Ovary (tissue), 9 donors: Measurements from ENCODE around the gene ATP4B. TPM values are rescaled to one million over a fixed set of nuclear protein-coding genes. Genes with fewer than 3 reads are reported as not detected.

Experiments used
- DNase-seq, 5 donors: peaks; one replicate each; pipeline ENCODE4 v3.0.0-alpha.2; 2019 to 2020
- H3K27ac ChIP-seq, 2 donors: fragments of 200-600 bp; one replicate each; pipeline versions ENCODE4 v1.5.1 to v1.8.0; 2019 to 2022
- H3K27me3 ChIP-seq: fragments of 200-600 bp; one replicate; pipeline ENCODE4 v1.8.0; 2022
- H3K36me3 ChIP-seq: fragments of 200-600 bp; sonication (generic); one replicate; pipeline ENCODE4 v1.5.1; 2019
- H3K4me1 ChIP-seq: one replicate; pipeline ENCODE4 v1.8.1; 2013; ENCODE audit warnings: mild to moderate bottlenecking, moderate library complexity; ENCODE audit not compliant: insufficient read depth
- H3K4me3 ChIP-seq: fragments of 200-600 bp; sonication (generic); one replicate; pipeline ENCODE4 v1.5.1; 2017
- H3K9me3 ChIP-seq, 2 donors: fragments of 200-600 bp in 1 of 2; sonication (generic) in 1 of 2; one replicate each; pipeline versions ENCODE4 v1.5.1 to v1.8.1; 2013 to 2019; ENCODE audit warnings: mild to moderate bottlenecking in 1 of 2, moderate library complexity in 1 of 2
- CTCF ChIP-seq, 3 donors: fragments of 450-650 bp in 2 of 3; fragments of 200-600 bp in 1 of 3; IDR thresholded peaks; one replicate each; pipeline versions ENCODE4 v1.5.1 to v1.8.0; 2016 to 2022; ENCODE audit warnings: antibody characterized with exemption in 3 of 3, mild to moderate bottlenecking in 1 of 3
- EP300 ChIP-seq: sonication (generic); formaldehyde crosslinking; IDR thresholded peaks from one replicate; pipeline ENCODE4 v1.6.1; 2017; ENCODE audit warnings: antibody characterized with exemption
- POLR2A ChIP-seq: fragments of 450-650 bp; IDR thresholded peaks from one replicate; pipeline ENCODE4 v1.6.1; 2017; ENCODE audit warnings: antibody characterized with exemption, mild to moderate bottlenecking, moderate library complexity
- WGBS, 3 donors: extraction: QIAGEN DNeasy Blood & Tissue Kit in 1 of 3; methylation state at CpG; one replicate each; pipeline versions ENCODE4 v1.1.5 to v1.1.7; 2013 to 2017; 5-methylcytosine and 5-hydroxymethylcytosine counted together
- intact Hi-C, 4 donors: fragments of 100-400 bp; cut with DNase I; formaldehyde crosslinking; loops; one replicate each; pipeline versions ENCODE4 v1.11.0 to v1.15.1; 2022 to 2023
- polyA plus RNA-seq, 2 donors: library from polyadenylated mRNA; stranded (reverse); fragments of 200-250 nt in 1 of 2; fragments of 350-450 nt in 1 of 2; fragmentation: Illumina TruSeq in 1 of 2; extraction: RNeasy Lipid Tissue Mini Kit (QIAGEN cat#74804) in 1 of 2; gene quantifications; one replicate each; pipeline ENCODE4 v1.2.3, GENCODE V29; 2013 to 2014
- total RNA-seq, 7 donors: library from RNA; depleted of rRNA in 2 of 7; stranded (reverse); fragments of >200 nt in 2 of 7; fragmentation: NEBNext Ultra II Directional in 3 of 7; extraction: Animal tissue kit (Norgen Biotek cat#: 25700) in 3 of 7; gene quantifications; one replicate each; pipeline versions ENCODE4 v1.1.0 to v1.2.4, GENCODE V29; 2016 to 2023
- donor health status: DM: no; HTN: no; CAD: no; lungs with moderate emphysema.
- donor health status: DM: no; HTN: no; CAD: no.
- donor health status: Bipolar disorder and iron deficiency.
- donor health status: DM: yes; HTN: yes; CAD: no.
- donor health status: DM: no; HTN: no; CAD: no.
- donor health status: DM: yes; HTN: yes; CAD: no.

ATP4B gene
- total and polyA plus RNA-seq, 9 donors: 0.28 TPM; not detected in 8

DNA sequence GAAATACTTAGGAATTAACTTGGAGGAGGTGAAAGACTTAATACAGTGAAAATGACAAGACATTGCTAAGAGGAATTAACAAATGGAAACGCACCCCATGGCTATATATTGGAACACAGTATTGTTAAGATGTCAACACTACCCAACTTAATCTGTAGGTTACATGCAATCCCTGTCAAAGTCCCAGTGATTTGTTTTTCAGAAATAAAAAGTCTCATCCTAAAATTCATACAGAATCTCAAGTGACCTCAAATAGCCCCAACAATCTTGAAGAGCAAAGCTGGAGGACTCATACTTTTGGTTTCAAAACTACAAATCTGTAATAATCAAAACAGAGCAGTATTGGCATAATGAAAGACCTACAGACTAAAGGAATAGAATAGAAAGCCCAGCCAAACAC, 13.2 kb downstream of the ATP4B start:
- H3K4me3 ChIP-seq: no peak overlapping the region

GRCh38 chr13:113643593-113643992, 14.4 kb downstream of the ATP4B start:
- TF ChIP-seq POLR2A: no peak
- TF ChIP-seq EP300: no peak
- no peak for TF ChIP-seq CTCF (IDR thresholded peaks at IDR 0.05)
- H3K27me3 ChIP-seq: no peaks in the 10 kb centered on the region
- H3K4me1 ChIP-seq: peaks cover 11% of the 10 kb centered on the region
- H3K27ac ChIP-seq: no peak overlapping the region
- H3K9me3 ChIP-seq: no peaks in the 10 kb centered on the region
- 97 to 98% (median 97%) methylated on average over 5 of the region's 5 CpGs for WGBS, 3 donors
- H3K36me3 ChIP-seq: no peaks in the 10 kb centered on the region
- DNase-seq: no peak
- no peak overlapping the region for H3K4me3 ChIP-seq
- intact Hi-C loops: no loop called here

More for the DNA sequence above, 13.2 kb downstream of the ATP4B start:
- no peaks in the 10 kb centered on the region for H3K27me3 ChIP-seq
- H3K27ac ChIP-seq: no peak overlapping the region
- intact Hi-C loops: no loop called here
- peaks cover 12% of the 10 kb centered on the region for H3K4me1 ChIP-seq
- DNase-seq: no peak
- H3K9me3 ChIP-seq: no peaks in the 10 kb centered on the region
- 96 to 98% (median 97%) methylated on average over 1 of the region's 1 CpG for WGBS, 3 donors
- H3K36me3 ChIP-seq: no peaks in the 10 kb centered on the region
- TF ChIP-seq CTCF (IDR thresholded peaks at IDR 0.05) (no peak), EP300 (no peak), POLR2A (no peak)

- TF ChIP-seq EP300 (no peak), CTCF (IDR thresholded peaks at IDR 0.05) (no peak), POLR2A (no peak)
- no peak for DNase-seq
- H3K9me3 ChIP-seq: no peaks in the 10 kb centered on the region
- WGBS, 3 donors: 80 to 89% (median 84%) methylated on average over 2 of the region's 2 CpGs
- no peak overlapping the region for H3K27ac ChIP-seq
- H3K4me1 ChIP-seq: peaks cover 7% of the 10 kb centered on the region
- intact Hi-C loops: no loop called here
- H3K36me3 ChIP-seq: no peaks in the 10 kb centered on the region
- no peaks in the 10 kb centered on the region for H3K27me3 ChIP-seq
- no peak overlapping the region for H3K4me3 ChIP-seq
Observed at GRCh38 chr13:113642563-113642962, 15.4 kb downstream of the ATP4B start.

DNA sequence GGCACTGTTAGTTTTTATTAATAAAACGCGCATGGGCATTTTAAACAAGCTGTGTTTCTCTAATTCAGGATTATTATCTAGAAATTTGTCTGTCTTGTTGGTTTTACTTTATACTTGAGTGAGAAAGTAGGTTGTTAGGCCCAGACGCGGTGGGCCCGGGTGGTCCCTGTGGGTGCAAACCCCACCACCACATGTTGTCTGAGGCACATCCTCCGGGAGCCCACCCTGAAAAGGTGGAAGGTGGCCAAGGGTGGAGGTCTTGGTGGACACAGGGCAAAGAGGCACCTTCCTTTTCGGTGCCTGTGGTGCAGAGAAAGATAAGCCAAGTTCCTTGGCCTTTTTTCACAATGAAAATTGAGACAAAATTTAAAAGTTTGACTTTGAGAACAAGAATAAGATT, 16.6 kb downstream of the ATP4B start:
- DNase-seq: no peak
- Histone ChIP-seq H3K27me3 (no peaks in the 10 kb centered on the region), H3K36me3 (no peaks in the 10 kb centered on the region), H3K9me3 (no peaks in the 10 kb centered on the region), H3K27ac (no peak overlapping the region), H3K4me3 (no peak overlapping the region), H3K4me1 (no peaks in the 10 kb centered on the region)
- WGBS, 3 donors: 88 to 99% (median 91%) methylated on average over 7 of the region's 7 CpGs
- intact Hi-C loops: no loop called here
- no peak for TF ChIP-seq CTCF (IDR thresholded peaks at IDR 0.05)
- TF ChIP-seq POLR2A: no peak
- no peak for TF ChIP-seq EP300
